Cardiac fibroblast (primary cell): ENCODE results near the gene TM7SF2.

ENCODE experiments used
- DNase-seq, 2 donors: peaks; one replicate each; pipeline versions ENCODE4 v3.0.0 to v3.0.0-alpha.2; 2010; ENCODE audit warnings: low read depth in 2 of 2
- H3K4me3 ChIP-seq, 2 donors: replicated peaks in 1 of 2; 1 replicate in 1 of 2; 2 replicates in 1 of 2; pipeline ENCODE4 v1.5.1; 2011; ENCODE audit warnings: low read depth in 2 of 2, low read length in 2 of 2, mild to moderate bottlenecking in 2 of 2, moderate library complexity in 1 of 2
- TF ChIP-seq, protein P1 (sequence below): IDR thresholded peaks from one replicate; pipeline ENCODE4 v1.5.1; 2011; ENCODE audit warnings: low read depth, mild to moderate bottlenecking, low read length, inconsistent platforms

Gene TM7SF2

GRCh38 chr11:65067446-65067845 is 44.2 kb upstream of the TM7SF2 start:
- no peak overlapping the region for H3K4me3 ChIP-seq
- TF ChIP-seq, protein P1, sequence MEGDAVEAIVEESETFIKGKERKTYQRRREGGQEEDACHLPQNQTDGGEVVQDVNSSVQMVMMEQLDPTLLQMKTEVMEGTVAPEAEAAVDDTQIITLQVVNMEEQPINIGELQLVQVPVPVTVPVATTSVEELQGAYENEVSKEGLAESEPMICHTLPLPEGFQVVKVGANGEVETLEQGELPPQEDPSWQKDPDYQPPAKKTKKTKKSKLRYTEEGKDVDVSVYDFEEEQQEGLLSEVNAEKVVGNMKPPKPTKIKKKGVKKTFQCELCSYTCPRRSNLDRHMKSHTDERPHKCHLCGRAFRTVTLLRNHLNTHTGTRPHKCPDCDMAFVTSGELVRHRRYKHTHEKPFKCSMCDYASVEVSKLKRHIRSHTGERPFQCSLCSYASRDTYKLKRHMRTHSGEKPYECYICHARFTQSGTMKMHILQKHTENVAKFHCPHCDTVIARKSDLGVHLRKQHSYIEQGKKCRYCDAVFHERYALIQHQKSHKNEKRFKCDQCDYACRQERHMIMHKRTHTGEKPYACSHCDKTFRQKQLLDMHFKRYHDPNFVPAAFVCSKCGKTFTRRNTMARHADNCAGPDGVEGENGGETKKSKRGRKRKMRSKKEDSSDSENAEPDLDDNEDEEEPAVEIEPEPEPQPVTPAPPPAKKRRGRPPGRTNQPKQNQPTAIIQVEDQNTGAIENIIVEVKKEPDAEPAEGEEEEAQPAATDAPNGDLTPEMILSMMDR, result no peak
- no peak for DNase-seq

DNA sequence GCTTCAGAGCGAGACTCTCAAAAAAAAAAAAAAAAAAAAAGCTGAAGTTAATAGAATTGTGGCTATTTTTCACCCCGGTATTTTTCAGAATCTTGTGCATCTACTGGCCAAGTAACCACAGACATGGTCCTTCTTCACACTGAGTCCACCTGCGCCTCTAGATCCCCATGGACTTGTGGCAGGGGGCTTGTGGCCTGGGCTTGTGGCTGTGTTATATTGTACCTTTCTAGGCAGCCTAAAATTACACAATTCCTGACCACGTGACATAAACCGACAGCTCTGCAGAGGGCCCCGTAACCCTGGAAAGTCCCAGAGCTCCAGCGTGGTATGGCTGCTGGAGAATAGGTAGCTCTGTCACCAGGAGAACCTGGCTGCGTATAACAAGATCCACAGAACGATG is 42.5 kb upstream of the TM7SF2 start:
- H3K4me3 ChIP-seq, result no peak overlapping the region
- TF ChIP-seq, protein P1, result no peak
- peak in 1 of 2 donors; percentile 40 for DNase-seq

DNA sequence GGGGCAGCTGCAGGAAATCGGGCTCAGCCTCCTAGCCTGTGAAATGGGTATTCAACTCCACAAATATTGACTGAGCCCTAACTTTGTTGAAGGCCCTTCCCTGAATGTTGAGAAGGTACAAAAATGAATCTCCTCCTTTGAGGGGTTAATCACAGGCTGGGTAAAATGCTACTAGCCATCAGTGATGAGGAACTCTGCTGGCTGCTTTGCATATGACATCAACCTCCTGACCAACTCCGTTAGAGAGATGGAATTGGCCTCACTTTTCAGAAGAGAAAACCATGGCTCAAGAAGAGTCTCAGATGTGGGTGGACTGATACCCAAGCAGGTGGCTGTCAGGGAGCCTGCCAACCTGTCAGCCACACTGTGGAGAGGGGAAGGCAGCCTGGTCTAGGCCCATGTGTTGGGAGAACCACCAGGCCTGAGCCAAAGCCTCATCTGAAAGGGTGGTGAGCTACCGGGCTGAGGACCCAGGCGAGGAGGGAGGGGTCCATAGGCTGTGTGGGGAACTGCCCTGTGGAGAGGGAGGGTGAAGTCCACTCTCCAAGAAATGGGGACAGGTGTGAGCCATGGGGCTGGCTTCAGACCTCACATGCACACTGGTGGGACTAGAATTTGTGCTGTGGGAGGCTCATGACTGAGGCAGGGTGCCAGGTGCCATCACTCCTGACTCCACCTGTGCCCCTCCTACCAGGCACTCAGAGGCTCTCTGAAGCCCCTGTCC is 39.6 kb upstream of the TM7SF2 start:
- TF ChIP-seq, protein P1, result no peak
- no peak for DNase-seq
- no peak overlapping the region for H3K4me3 ChIP-seq

GRCh38 chr11:65072631-65072966 is 39.1 kb upstream of the TM7SF2 start:
- no peak for DNase-seq
- H3K4me3 ChIP-seq, result no peak overlapping the region
- TF ChIP-seq, protein P1, result no peak

- TF ChIP-seq, protein P1, result no peak
- H3K4me3 ChIP-seq, result no peak overlapping the region
- DNase-seq, result peak in 1 of 2 donors; percentile 24
Measured at GRCh38 chr11:65077451-65077850, 34.2 kb upstream of the TM7SF2 start.

GRCh38 chr11:65078151-65078550 is 33.5 kb upstream of the TM7SF2 start:
- no peak overlapping the region for H3K4me3 ChIP-seq
- TF ChIP-seq, protein P1, result peak; percentile 66
- peak; percentile 35 to 47 for DNase-seq
